Inferior parietal cortex (tissue), 1 donor: ENCODE data around the gene RNF145.
"Not testable (repeated sequence)": the region's sequence is repeated elsewhere in the genome, so short reads cannot be mapped to it uniquely, and the experiment has no call there.

ENCODE experiments used
- DNase-seq: peaks from one replicate; pipeline ENCODE4 v3.0.0-alpha.2; 2016; ENCODE audit errors: extremely low spot score

The RNF145 gene

GRCh38 chr5:159118958-159119659 lies 90.2 kb downstream of the RNF145 start:
- not testable (repeated sequence) for DNase-seq

GRCh38 chr5:159113405-159113804 lies 95.9 kb downstream of the RNF145 start:
- no peak for DNase-seq

GRCh38 chr5:159112436-159112835 lies 96.9 kb downstream of the RNF145 start:
- DNase-seq: no peak
